Heart right ventricle (tissue), 16 donors: ENCODE data around the gene KCNAB2. TPM values are rescaled to one million over a fixed set of nuclear protein-coding genes. Genes with fewer than 3 reads are reported as not detected.

Experiments
- ATAC-seq, 8 donors: fragments of 200-7000 bp; cut with Tn5 transposase; one replicate each; pipeline ENCODE4 v1.9.1; 2020; ENCODE audit warnings: mild to moderate bottlenecking in 8 of 8, moderate library complexity in 8 of 8, moderate number of reproducible peaks in 1 of 8
- DNase-seq, 2 donors: peaks; one replicate each; pipeline ENCODE4 v3.0.0-alpha.2; 2020
- H3K27ac ChIP-seq, 10 donors: fragments of 200-600 bp; sonication (generic) in 2 of 10; one replicate each; pipeline versions ENCODE4 v1.5.0 to v1.8.0; 2020 to 2022; ENCODE audit warnings: mild to moderate bottlenecking in 3 of 10
- H3K27me3 ChIP-seq, 7 donors: fragments of 200-600 bp; one replicate each; pipeline ENCODE4 v1.8.0; 2021 to 2022; ENCODE audit warnings: mild to moderate bottlenecking in 2 of 7
- H3K36me3 ChIP-seq, 9 donors: fragments of 200-600 bp; sonication (generic) in 1 of 9; one replicate each; pipeline versions ENCODE4 v1.5.0 to v1.8.0; 2020 to 2022; ENCODE audit warnings: mild to moderate bottlenecking in 2 of 9
- H3K4me1 ChIP-seq, 9 donors: fragments of 200-600 bp; sonication (generic) in 1 of 9; one replicate each; pipeline versions ENCODE4 v1.5.0 to v1.8.0; 2020 to 2022; ENCODE audit warnings: mild to moderate bottlenecking in 4 of 9
- H3K4me3 ChIP-seq, 10 donors: fragments of 200-600 bp; sonication (generic) in 2 of 10; one replicate each; pipeline versions ENCODE4 v1.5.0 to v1.8.0; 2020 to 2022; ENCODE audit warnings: mild to moderate bottlenecking in 7 of 10, moderate library complexity in 2 of 10
- H3K9me3 ChIP-seq, 11 donors: fragments of 200-600 bp in 10 of 11; sonication (generic) in 2 of 11; one replicate each; pipeline versions ENCODE4 v1.5.0 to v1.8.0; 2013 to 2022; ENCODE audit warnings: mild to moderate bottlenecking in 2 of 11, control low read depth in 1 of 11, moderate library complexity in 1 of 11
- CTCF ChIP-seq, 9 donors: fragments of 200-600 bp; sonication (generic) in 2 of 9; IDR thresholded peaks; one replicate each; pipeline versions ENCODE4 v1.5.0 to v1.8.0; 2021 to 2022; ENCODE audit warnings: antibody characterized with exemption in 9 of 9, mild to moderate bottlenecking in 5 of 9, moderate library complexity in 1 of 9
- WGBS, 2 donors: extraction: QIAGEN DNeasy Blood & Tissue Kit; methylation state at CpG; one replicate each; pipeline ENCODE4 v1.1.7; 2013; ENCODE audit warnings: inconsistent platforms in 1 of 2; 5-methylcytosine and 5-hydroxymethylcytosine counted together
- intact Hi-C, 10 donors: fragments of 100-400 bp; cut with DNase I; formaldehyde crosslinking; loops; one replicate each; pipeline versions ENCODE4 v1.11.1 to v1.14.2; 2022
- polyA plus RNA-seq, 2 donors: library from polyadenylated mRNA; stranded (reverse); fragments of 200-250 nt; gene quantifications; one replicate each; pipeline ENCODE4 v1.2.3, GENCODE V29; 2013
- total RNA-seq, 10 donors: library from RNA; stranded (reverse); fragmentation: NEBNext Ultra II Directional in 3 of 10; extraction: Animal tissue kit (Norgen Biotek cat#: 25700) in 3 of 10; gene quantifications; one replicate each; pipeline versions ENCODE4 v1.2.1 to v1.2.4, GENCODE V29; 2021 to 2023
- donor health status: Arrhythmogenic right ventricular cardiomyopathy.
- donor health status: ischemic (EF 13 %, LVEDD 7.1; RV severe dilation, severe dysfunction).
- donor health status: healthy with polysubstance abuse.
- donor health status: DM: no; HTN: yes; CAD: no.
- donor health status: DM: no; HTN: no; CAD: no.
- donor health status: ischemic (EF 25% LVEDD 6.9; RV normal size, moderate dysfunction).
- donor health status: ischemic (EF 25% LVEDD 5.7; RV mildly dilated, moderate dysfunction).
- donor health status: healthy.
- donor health status: DM: yes; HTN: yes; CAD: no.
- donor health status: Ischemic cardiomyopathy.
- donor health status: ischemic (EF 35%, LVEDD 5.7; RV mildly dilated, moderate dysfunction).
- donor health status: nonischemic (EF 11% LVEDD 7.7; RV severe dilation, severe dysfunction).
- donor health status: DM: yes; HTN: yes; CAD: no.
- donor health status: PGD.
- donor health status: ischemic (EF 29% LVEDD 5.4; RV normal size, mild dysfunction).
- donor health status: nonischemic (EF 23%, LVEDD 6.1; RV moderate dilation, normal function).

Gene KCNAB2
- total and polyA plus RNA-seq, 12 donors: 4.7 to 41.5 (median 21.8) TPM

GRCh38 chr1:6049419-6049818 is 3.7 kb downstream of the KCNAB2 start:
- peaks cover 0 to 56% (median 0%) of the 10 kb centered on the region in 9 donors for H3K36me3 ChIP-seq
- H3K27me3 ChIP-seq: no peaks in the 10 kb centered on the region
- intact Hi-C loops: loop anchor here in 1 of 10 donors (10.0 kb wide), 2 partner anchors 125 to 295 kb away; no protein-coding TSS in a partner anchor
- no peak for TF ChIP-seq CTCF (IDR thresholded peaks at IDR 0.05)
- H3K4me1 ChIP-seq: peaks cover 0 to 12% (median 5%) of the 10 kb centered on the region in 9 donors
- no peaks in the 10 kb centered on the region for H3K9me3 ChIP-seq
- DNase-seq (no peak), ATAC-seq (no peak)
- H3K27ac ChIP-seq: no peak overlapping the region
- WGBS, 2 donors: 74 to 85% methylated on average over 6 of the region's 6 CpGs
- no peak overlapping the region for H3K4me3 ChIP-seq

- intact Hi-C loops: loop anchor here (5.0 to 10.0 kb wide), 9 partner anchors 46 to 293 kb away; partner anchors contain the start of genes CHD5 (in 6 of the 10), HES3 (in 6 of the 10), RNF207 (in 1 of the 10) and RPL22 (in 1 of the 10)
- 95% methylated on average over 23 of the region's 23 CpGs for WGBS, 2 donors
- no peak for TF ChIP-seq CTCF (IDR thresholded peaks at IDR 0.05)
Measured at GRCh38 chr1:6051423-6051822, 5.7 kb downstream of the KCNAB2 start.

DNA sequence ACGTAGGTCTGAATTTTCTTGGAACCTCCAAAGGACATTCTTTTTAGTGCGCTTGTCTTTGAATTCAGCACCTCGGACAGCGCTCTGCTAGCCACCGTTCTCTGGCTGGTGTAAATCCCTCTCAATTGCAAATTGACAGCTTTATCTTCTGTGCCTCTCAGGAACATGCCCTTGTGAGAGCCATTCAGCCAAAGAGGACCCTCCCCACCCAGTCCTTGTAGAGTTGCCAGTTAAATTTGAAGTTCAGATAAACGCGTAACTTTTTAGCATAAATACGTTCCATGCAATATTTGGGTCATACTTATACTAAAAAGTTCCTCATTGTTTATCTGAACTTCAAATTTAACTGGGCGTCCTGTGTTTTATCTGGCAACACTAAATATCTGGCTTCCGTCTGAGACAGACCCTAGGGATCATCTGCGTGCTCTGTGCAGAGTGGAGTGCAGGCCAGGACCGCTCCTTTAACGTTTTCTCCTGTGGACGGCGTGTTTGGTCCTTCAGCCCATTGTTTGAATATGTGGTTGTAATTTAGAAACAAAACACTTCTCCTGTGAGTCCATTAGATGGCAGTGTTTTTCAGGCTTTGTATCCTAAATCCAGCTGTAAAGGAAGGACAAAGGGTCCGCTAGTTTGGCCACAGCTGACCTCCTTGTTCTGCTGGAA is 7.0 kb downstream of the KCNAB2 start:
- no peak overlapping the region for H3K4me3 ChIP-seq
- no peaks in the 10 kb centered on the region for H3K27me3 ChIP-seq
- peaks cover 0 to 36% (median 0%) of the 10 kb centered on the region in 9 donors for H3K36me3 ChIP-seq
- no peak overlapping the region for H3K27ac ChIP-seq
- DNase-seq (peak; percentile 51 to 74), ATAC-seq (peak in 5 of 8 donors; percentile 58 to 74 (median 66))
- 6 to 10% methylated on average over 16 of the region's 16 CpGs for WGBS, 2 donors
- intact Hi-C loops: loop anchor here (1.0 to 10.0 kb wide), 11 partner anchors 45 to 292 kb away; partner anchors contain the start of genes HES3 (in 7 of the 10), CHD5 (in 6 of the 10), RNF207 (in 1 of the 10) and RPL22 (in 1 of the 10)
- peaks cover 0 to 21% (median 13%) of the 10 kb centered on the region in 9 donors for H3K4me1 ChIP-seq
- TF ChIP-seq CTCF (IDR thresholded peaks at IDR 0.05): peak; percentile 18 to 67 (median 58)
- no peaks in the 10 kb centered on the region for H3K9me3 ChIP-seq

More at GRCh38 chr1:6051423-6051822, 5.7 kb downstream of the KCNAB2 start:
- no peaks in the 10 kb centered on the region for H3K9me3 ChIP-seq
- DNase-seq (no peak), ATAC-seq (peak in 1 of 8 donors; percentile 11)
- no peaks in the 10 kb centered on the region for H3K27me3 ChIP-seq
- H3K27ac ChIP-seq: no peak overlapping the region
- H3K4me3 ChIP-seq: no peak overlapping the region
- peaks cover 0 to 45% (median 0%) of the 10 kb centered on the region in 9 donors for H3K36me3 ChIP-seq
- H3K4me1 ChIP-seq: peaks cover 0 to 12% (median 8%) of the 10 kb centered on the region in 9 donors

DNA sequence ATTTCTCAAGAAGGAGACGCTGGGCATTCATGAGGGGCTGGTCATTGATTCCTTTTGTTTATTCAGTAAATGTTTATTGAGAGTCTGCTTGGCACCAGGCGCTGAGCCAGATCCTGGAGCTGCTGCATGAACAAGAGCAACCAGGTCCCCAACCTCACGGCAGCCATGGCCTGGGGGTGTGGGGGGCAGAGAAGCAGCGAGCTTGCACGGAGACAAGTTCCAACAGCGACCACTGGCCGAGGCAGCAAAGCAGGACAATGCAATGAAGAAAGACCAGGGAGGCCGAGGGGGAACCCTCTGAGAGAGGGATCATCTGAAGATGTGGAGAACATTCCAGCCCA is 7.5 kb downstream of the KCNAB2 start:
- H3K36me3 ChIP-seq: peaks cover 0 to 33% (median 0%) of the 10 kb centered on the region in 9 donors
- WGBS, 2 donors: 36 to 37% methylated on average over 8 of the region's 8 CpGs
- H3K4me1 ChIP-seq: peaks cover 2 to 26% (median 17%) of the 10 kb centered on the region in 9 donors
- no peak for DNase-seq
- H3K9me3 ChIP-seq: no peaks in the 10 kb centered on the region
- no peak overlapping the region for H3K27ac ChIP-seq
- no peaks in the 10 kb centered on the region for H3K27me3 ChIP-seq
- no peak overlapping the region for H3K4me3 ChIP-seq
- intact Hi-C loops: loop anchor here (1.0 to 10.0 kb wide), 11 partner anchors 44 to 292 kb away; partner anchors contain the start of genes HES3 (in 7 of the 10), CHD5 (in 6 of the 10), RNF207 (in 1 of the 10) and RPL22 (in 1 of the 10)
- no peak for ATAC-seq
- peak in 1 of 9 donors; percentile 1 for TF ChIP-seq CTCF (IDR thresholded peaks at IDR 0.05)
